Glutamatergic neuron (in vitro differentiated cells): ENCODE data around the gene OR51S1. TPM values are rescaled to one million over a fixed set of nuclear protein-coding genes. Genes with fewer than 3 reads are reported as not detected.
"Not testable (repeated sequence)": the region's sequence is repeated elsewhere in the genome, so short reads cannot be mapped to it uniquely, and the experiment has no call there.

Experiments used
- DNase-seq: peaks from one replicate; pipeline ENCODE4 v3.0.0; 2022
- H3K27ac Mint-ChIP-seq: one replicate; pipeline ENCODE4 v1.8.0; 2020; ENCODE audit warnings: mild to moderate bottlenecking, mixed read lengths, inconsistent platforms; ENCODE audit not compliant: unreplicated experiment
- H3K27me3 Mint-ChIP-seq: one replicate; pipeline ENCODE4 v1.8.0; 2020; ENCODE audit warnings: mild to moderate bottlenecking, moderate library complexity, mixed read lengths, inconsistent platforms; ENCODE audit not compliant: unreplicated experiment
- H3K36me3 Mint-ChIP-seq: one replicate; pipeline ENCODE4 v1.8.0; 2020; ENCODE audit warnings: mild to moderate bottlenecking, mixed read lengths, inconsistent platforms; ENCODE audit not compliant: unreplicated experiment
- H3K4me1 Mint-ChIP-seq: one replicate; pipeline ENCODE4 v1.8.0; 2020; ENCODE audit warnings: mild to moderate bottlenecking, low read depth, mixed read lengths, inconsistent platforms; ENCODE audit not compliant: unreplicated experiment
- H3K4me3 Mint-ChIP-seq: one replicate; pipeline ENCODE4 v1.8.0; 2020; ENCODE audit warnings: mild to moderate bottlenecking, mixed read lengths, inconsistent platforms; ENCODE audit not compliant: unreplicated experiment
- H3K9me3 Mint-ChIP-seq: one replicate; pipeline ENCODE4 v1.8.0; 2020; ENCODE audit warnings: mild to moderate bottlenecking, moderate library complexity, mixed read lengths, inconsistent platforms; ENCODE audit not compliant: unreplicated experiment
- CTCF ChIP-seq: fragments of 200-600 bp; sonication (generic); IDR thresholded peaks from one replicate; pipeline ENCODE4 v1.5.0; 2021; ENCODE audit not compliant: partially characterized antibody, unreplicated experiment
- total RNA-seq: library from RNA; stranded (reverse); fragmentation: NEBNext Ultra II Directional; extraction: Animal tissue kit (Norgen Biotek cat#: 25700); gene quantifications from one replicate; pipeline ENCODE4 v1.2.1, GENCODE V29; 2021; ENCODE audit not compliant: unreplicated experiment

Gene OR51S1
- total RNA-seq, 1 donor from 2014 or later, result not detected

DNA sequence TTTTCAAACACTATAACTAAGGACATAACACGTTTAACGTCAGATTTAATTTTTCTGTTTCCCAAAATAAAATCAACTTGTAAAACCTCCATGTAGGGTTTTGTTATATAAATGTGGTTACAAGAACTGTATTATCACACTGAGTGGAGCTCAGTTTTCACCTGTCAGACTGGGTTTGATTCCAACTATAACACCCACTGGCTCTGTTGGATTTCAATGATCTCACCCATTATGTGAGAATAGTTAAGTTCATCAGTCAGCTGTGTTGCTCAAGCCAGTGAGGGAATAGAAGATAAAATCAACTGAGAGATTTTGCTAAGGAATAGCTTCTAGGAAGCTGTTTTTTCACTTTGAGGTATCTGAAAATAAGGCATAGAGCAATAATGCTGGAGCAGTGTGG is 39.8 kb downstream of the OR51S1 start:
- Mint-ChIP-seq H3K4me3 (no peak overlapping the region), H3K4me1 (no peaks in the 10 kb centered on the region), H3K36me3 (no peaks in the 10 kb centered on the region), H3K9me3 (no peaks in the 10 kb centered on the region), H3K27me3 (no peaks in the 10 kb centered on the region), H3K27ac (no peak overlapping the region)
- no peak for DNase-seq
- TF ChIP-seq CTCF, result no peak

- no peak for DNase-seq
- H3K4me3 Mint-ChIP-seq, result no peak overlapping the region
- no peak overlapping the region for H3K27ac Mint-ChIP-seq
- H3K4me1 Mint-ChIP-seq, result no peaks in the 10 kb centered on the region
- TF ChIP-seq CTCF, result no peak
- H3K36me3 Mint-ChIP-seq, result no peaks in the 10 kb centered on the region
- no peaks in the 10 kb centered on the region for H3K27me3 Mint-ChIP-seq
- H3K9me3 Mint-ChIP-seq, result no peaks in the 10 kb centered on the region
These were observed 40.5 kb downstream of the OR51S1 start for GRCh38 chr11:4808476-4808875.

DNA sequence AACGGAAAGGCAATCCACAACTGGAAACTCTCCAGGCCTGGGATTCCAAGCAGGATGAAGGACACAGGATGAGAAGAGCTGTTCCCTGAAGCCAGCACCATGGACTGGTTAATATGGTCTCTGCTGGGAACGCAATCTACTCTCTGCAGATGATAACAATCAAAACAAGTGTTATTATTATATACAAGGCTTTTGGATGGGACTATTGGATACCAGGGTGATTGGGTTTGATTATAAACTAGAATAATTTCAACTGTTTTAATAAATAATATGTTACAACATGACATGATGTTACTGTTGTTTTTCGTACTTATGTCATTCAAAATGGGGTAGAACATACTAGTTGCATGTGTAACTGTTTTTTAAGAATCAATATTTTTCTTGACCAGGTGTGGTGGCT is 44.7 kb downstream of the OR51S1 start, which contains the start of gene OR52R1:
Gene OR52R1 (minus strand): TSS at position 101 of the 400 bp plus-strand sequence. CDS start 0 bp downstream, at position 101.
- Mint-ChIP-seq H3K36me3 (no peaks in the 10 kb centered on the region), H3K4me3 (no peak within 1 kb of the TSS), H3K9me3 (no peaks in the 10 kb centered on the region), H3K4me1 (no peaks in the 10 kb centered on the region), H3K27ac (no peak within 1 kb of the TSS), H3K27me3 (no peaks in the 10 kb centered on the region)
- TF ChIP-seq CTCF, result no peak
- no peak for DNase-seq

DNA sequence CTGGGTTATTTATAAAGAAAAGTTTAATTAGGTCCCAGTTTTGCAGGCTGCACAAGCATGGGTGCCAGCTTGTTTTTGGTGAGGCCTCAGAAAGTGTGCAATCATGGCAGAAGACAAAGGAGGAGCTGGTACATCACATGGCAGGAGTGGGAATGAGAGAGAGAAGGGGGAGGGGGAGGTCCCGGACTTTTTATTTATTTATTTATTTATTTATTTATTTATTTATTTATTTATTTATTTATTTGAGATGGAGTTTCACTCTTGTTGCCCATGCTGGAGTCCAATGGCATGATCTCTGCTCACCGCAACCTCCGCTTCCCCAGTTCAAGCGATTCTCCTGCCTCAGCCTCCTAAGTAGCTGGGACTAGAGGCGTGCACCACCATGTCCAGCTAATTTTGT is 47.7 kb downstream of the OR51S1 start:
- H3K4me3 Mint-ChIP-seq, H3K9me3 Mint-ChIP-seq, H3K27me3 Mint-ChIP-seq, H3K36me3 Mint-ChIP-seq, DNase-seq, H3K27ac Mint-ChIP-seq, H3K4me1 Mint-ChIP-seq: not testable (repeated sequence)

DNA sequence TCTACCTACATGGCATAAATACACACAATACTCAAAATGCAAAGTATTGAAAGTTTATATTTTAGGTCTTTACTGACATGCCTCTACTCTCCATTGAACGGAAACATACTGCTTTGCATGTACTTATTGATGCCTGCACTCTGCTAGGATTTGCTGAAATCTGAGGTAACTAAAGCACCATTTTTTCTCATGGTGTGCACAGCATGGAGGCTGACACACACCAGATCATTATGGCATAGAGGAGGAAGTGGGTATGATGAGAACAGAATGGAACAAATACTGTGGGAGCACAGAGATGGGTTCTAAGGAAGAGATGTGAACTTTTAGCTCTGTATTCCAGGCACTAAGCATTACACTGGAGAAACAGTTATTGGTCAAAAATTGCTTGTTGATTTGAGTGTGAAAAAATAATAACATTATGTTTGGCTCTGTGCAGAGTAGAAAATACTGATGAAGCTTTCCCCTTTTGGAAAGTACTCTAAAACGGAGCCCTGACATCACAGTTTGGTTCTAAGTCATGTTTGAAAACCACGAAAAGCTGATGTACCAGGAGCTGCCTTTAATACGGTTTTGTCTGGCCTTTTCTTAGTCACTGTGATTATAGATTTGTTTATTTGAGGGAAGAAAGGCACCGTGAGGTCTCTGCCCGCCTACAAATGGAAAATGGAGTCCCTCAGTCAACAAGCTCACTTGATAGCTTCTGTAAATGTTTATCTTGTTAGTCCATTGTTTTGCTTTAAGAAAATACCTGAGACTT is 50.4 kb downstream of the OR51S1 start:
- Mint-ChIP-seq H3K27ac (no peak overlapping the region), H3K9me3 (no peaks in the 10 kb centered on the region), H3K27me3 (no peaks in the 10 kb centered on the region), H3K36me3 (no peaks in the 10 kb centered on the region), H3K4me1 (no peaks in the 10 kb centered on the region), H3K4me3 (no peak overlapping the region)
- TF ChIP-seq CTCF, result no peak
- DNase-seq, result no peak

Other genes with a start within 250 kb of the OR51S1 start
- 3.9 TPM for gene TRIM68, start 241.0 kb downstream of the OR51S1 start, total RNA-seq
- gene OR51D1, start 211.7 kb downstream of the OR51S1 start, total RNA-seq, result not detected
- not detected for gene OR51E1, start 205.2 kb downstream of the OR51S1 start, total RNA-seq
- gene OR51E2, start 151.4 kb downstream of the OR51S1 start, total RNA-seq, result not detected
- gene MMP26, start 144.4 kb downstream of the OR51S1 start, total RNA-seq, result not detected
- gene OR51F1, start 79.3 kb downstream of the OR51S1 start, total RNA-seq, result not detected
- not detected for gene OR52R1, start 44.8 kb downstream of the OR51S1 start, total RNA-seq
- gene OR51F2, start 27.9 kb downstream of the OR51S1 start, total RNA-seq, result not detected
- not detected for gene OR51T1, start 32.7 kb upstream of the OR51S1 start, total RNA-seq
- not detected for gene OR51A7, start 54.6 kb upstream of the OR51S1 start, total RNA-seq
- gene OR51G2, start 70.1 kb upstream of the OR51S1 start, total RNA-seq, result not detected
- gene OR51G1, start 75.1 kb upstream of the OR51S1 start, total RNA-seq, result not detected
- not detected for gene OR51A4, start 98.4 kb upstream of the OR51S1 start, total RNA-seq
- not detected for gene OR51A2, start 106.5 kb upstream of the OR51S1 start, total RNA-seq
- not detected for gene OR51L1, start 145.6 kb upstream of the OR51S1 start, total RNA-seq
- not detected for gene OR52J3, start 197.3 kb upstream of the OR51S1 start, total RNA-seq
- gene OR52E2, start 210.4 kb upstream of the OR51S1 start, total RNA-seq, result not detected
- gene OR52E1, start 220.4 kb upstream of the OR51S1 start, total RNA-seq, result not detected